Measurements from ENCODE around the gene LRRC28. TPM values are rescaled to one million over a fixed set of nuclear protein-coding genes. Genes with fewer than 3 reads are reported as not detected.

LRRC28 gene
- total RNA-seq, 1 donor from 2014 or later: 20.3 TPM

GRCh38 chr15:99241752-99242151, 9.5 kb upstream of the LRRC28 start:
- TF ChIP-seq, protein P1, sequence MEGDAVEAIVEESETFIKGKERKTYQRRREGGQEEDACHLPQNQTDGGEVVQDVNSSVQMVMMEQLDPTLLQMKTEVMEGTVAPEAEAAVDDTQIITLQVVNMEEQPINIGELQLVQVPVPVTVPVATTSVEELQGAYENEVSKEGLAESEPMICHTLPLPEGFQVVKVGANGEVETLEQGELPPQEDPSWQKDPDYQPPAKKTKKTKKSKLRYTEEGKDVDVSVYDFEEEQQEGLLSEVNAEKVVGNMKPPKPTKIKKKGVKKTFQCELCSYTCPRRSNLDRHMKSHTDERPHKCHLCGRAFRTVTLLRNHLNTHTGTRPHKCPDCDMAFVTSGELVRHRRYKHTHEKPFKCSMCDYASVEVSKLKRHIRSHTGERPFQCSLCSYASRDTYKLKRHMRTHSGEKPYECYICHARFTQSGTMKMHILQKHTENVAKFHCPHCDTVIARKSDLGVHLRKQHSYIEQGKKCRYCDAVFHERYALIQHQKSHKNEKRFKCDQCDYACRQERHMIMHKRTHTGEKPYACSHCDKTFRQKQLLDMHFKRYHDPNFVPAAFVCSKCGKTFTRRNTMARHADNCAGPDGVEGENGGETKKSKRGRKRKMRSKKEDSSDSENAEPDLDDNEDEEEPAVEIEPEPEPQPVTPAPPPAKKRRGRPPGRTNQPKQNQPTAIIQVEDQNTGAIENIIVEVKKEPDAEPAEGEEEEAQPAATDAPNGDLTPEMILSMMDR (IDR thresholded peaks at IDR 0.05): no peak
- intact Hi-C loops (cut with DNase I): no loop called here
- Histone ChIP-seq H3K9me3 (no peaks in the 10 kb centered on the region), H3K4me1 (no peaks in the 10 kb centered on the region), H3K36me3 (peaks cover 14% of the 10 kb centered on the region), H3K27me3 (no peaks in the 10 kb centered on the region), H3K4me3 (no peak overlapping the region), H3K27ac (no peak overlapping the region)
- no peak for ATAC-seq
- DNase-seq: no peak

GRCh38 chr15:99244306-99244705, 7.0 kb upstream of the LRRC28 start:
- H3K36me3 ChIP-seq: peaks cover 14% of the 10 kb centered on the region
- no peaks in the 10 kb centered on the region for H3K27me3 ChIP-seq
- no peak overlapping the region for H3K27ac ChIP-seq
- DNase-seq (no peak), ATAC-seq (no peak)
- no peaks in the 10 kb centered on the region for H3K4me1 ChIP-seq
- no peak overlapping the region for H3K4me3 ChIP-seq
- H3K9me3 ChIP-seq: no peaks in the 10 kb centered on the region
- intact Hi-C loops (cut with DNase I): no loop called here
- TF ChIP-seq, protein P1 (IDR thresholded peaks at IDR 0.05): no peak

DNA sequence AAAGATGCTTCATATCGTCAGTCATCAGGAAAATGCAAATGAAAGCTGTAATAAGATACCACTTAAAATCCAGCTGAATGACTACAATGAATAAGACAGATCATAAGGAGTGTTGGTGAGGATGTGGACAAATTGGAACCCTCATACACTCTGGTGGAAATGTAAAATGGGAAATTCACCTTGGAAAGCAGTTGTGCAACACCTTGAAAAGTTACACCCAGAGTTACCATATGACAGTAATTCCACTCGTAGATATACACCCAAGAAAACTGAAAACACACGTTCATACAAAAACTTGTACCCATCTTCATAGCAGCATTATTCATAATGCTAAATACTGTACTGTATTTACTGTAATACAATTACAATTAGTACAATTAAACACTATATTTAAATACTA, 4.2 kb upstream of the LRRC28 start:
- H3K27me3 ChIP-seq: no peaks in the 10 kb centered on the region
- no peaks in the 10 kb centered on the region for H3K9me3 ChIP-seq
- no peak overlapping the region for H3K27ac ChIP-seq
- peaks cover 10% of the 10 kb centered on the region for H3K4me1 ChIP-seq
- no peak for ATAC-seq
- H3K4me3 ChIP-seq: no peak overlapping the region
- DNase-seq: no peak
- no peaks in the 10 kb centered on the region for H3K36me3 ChIP-seq
- TF ChIP-seq, protein P1 (IDR thresholded peaks at IDR 0.05): no peak
- intact Hi-C loops (cut with DNase I): no loop called here

- H3K27ac ChIP-seq: no peak overlapping the region
- DNase-seq (no peak), ATAC-seq (no peak)
- intact Hi-C loops (cut with DNase I): no loop called here
- no peaks in the 10 kb centered on the region for H3K36me3 ChIP-seq
- TF ChIP-seq, protein P1 (IDR thresholded peaks at IDR 0.05): no peak
- H3K27me3 ChIP-seq: no peaks in the 10 kb centered on the region
- peaks cover 18% of the 10 kb centered on the region for H3K4me1 ChIP-seq
- peak overlapping the region; percentile 85 for H3K4me3 ChIP-seq
- no peaks in the 10 kb centered on the region for H3K9me3 ChIP-seq
Measured at GRCh38 chr15:99248000-99248715, 3.1 kb upstream of the LRRC28 start.

- Histone ChIP-seq H3K4me3 (peak within 1 kb of the TSS; percentile 85), H3K27ac (peak within 1 kb of the TSS; percentile 91), H3K36me3 (no peaks in the 10 kb centered on the region), H3K27me3 (no peaks in the 10 kb centered on the region), H3K9me3 (no peaks in the 10 kb centered on the region), H3K4me1 (peaks cover 18% of the 10 kb centered on the region)
- DNase-seq: no peak
- intact Hi-C loops (cut with DNase I): no loop called here
- TF ChIP-seq, protein P1 (IDR thresholded peaks at IDR 0.05): no peak
- ATAC-seq: peak; percentile 30
Measured at GRCh38 chr15:99249270-99249841, 1.9 kb upstream of the LRRC28 start, which contains the start of gene TTC23. Gene TTC23, minus strand, starts transcription at chr15:99249581. Its CDS starts 20,869 bp downstream, at chr15:99228712.
